ENCODE measurements around the gene KCNJ6. TPM values are rescaled to one million over a fixed set of nuclear protein-coding genes. Genes with fewer than 3 reads are reported as not detected.

KCNJ6 gene
- total RNA-seq, 1 donor from 2014 or later: 0.75 TPM

DNA sequence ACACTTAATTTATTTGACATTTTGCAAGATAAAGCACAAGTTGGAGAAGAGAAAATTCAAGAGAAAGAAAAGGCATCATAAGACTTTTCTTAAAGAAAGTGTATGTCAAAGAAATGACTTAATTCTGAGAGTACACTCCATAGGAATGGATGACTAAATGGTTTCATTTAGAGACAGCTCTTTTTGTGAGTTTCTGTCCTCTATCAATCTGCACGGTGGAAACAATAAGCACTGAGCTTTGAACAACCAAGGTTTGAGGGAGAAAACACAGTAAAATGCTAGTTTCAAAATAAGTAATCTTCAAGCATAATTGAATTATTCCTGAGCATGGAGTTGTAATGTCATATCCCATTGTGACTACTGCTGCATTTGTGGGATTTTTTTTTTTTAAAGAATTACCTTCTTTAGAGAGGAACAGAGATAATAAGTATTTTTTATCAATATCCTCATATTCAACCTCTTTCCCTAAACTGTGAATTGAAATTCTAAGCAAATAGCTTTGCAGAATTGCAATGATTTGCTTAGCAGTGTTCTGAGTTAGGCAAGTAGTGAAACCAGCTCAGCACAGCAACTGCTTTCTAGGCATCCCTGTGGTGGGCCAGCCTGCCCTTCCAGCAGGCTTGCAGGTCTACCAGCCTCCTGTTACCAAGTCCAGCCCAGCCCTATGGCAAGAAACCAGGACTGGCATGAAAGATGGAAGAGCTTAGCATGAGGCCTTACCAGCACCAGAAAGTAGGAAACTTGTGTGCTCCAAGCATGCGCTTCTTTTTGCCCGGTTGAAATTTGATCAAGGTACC is 38.2 kb downstream of the KCNJ6 start:
- Mint-ChIP-seq H3K27ac (ENCODE audit: unreplicated experiment) (peak overlapping the region; percentile 81), H3K9me3 (no peaks in the 10 kb centered on the region), H3K36me3 (ENCODE audit: low read depth) (no peaks in the 10 kb centered on the region), H3K27me3 (ENCODE audit: low read depth) (no peaks in the 10 kb centered on the region), H3K4me1 (no peaks in the 10 kb centered on the region), H3K4me3 (no peak overlapping the region)
- DNase-seq (ENCODE audit: low read depth, low spot score): no peak
- TF ChIP-seq, protein P1, sequence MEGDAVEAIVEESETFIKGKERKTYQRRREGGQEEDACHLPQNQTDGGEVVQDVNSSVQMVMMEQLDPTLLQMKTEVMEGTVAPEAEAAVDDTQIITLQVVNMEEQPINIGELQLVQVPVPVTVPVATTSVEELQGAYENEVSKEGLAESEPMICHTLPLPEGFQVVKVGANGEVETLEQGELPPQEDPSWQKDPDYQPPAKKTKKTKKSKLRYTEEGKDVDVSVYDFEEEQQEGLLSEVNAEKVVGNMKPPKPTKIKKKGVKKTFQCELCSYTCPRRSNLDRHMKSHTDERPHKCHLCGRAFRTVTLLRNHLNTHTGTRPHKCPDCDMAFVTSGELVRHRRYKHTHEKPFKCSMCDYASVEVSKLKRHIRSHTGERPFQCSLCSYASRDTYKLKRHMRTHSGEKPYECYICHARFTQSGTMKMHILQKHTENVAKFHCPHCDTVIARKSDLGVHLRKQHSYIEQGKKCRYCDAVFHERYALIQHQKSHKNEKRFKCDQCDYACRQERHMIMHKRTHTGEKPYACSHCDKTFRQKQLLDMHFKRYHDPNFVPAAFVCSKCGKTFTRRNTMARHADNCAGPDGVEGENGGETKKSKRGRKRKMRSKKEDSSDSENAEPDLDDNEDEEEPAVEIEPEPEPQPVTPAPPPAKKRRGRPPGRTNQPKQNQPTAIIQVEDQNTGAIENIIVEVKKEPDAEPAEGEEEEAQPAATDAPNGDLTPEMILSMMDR (conservative IDR thresholded peaks at IDR 0.05): no peak

DNA sequence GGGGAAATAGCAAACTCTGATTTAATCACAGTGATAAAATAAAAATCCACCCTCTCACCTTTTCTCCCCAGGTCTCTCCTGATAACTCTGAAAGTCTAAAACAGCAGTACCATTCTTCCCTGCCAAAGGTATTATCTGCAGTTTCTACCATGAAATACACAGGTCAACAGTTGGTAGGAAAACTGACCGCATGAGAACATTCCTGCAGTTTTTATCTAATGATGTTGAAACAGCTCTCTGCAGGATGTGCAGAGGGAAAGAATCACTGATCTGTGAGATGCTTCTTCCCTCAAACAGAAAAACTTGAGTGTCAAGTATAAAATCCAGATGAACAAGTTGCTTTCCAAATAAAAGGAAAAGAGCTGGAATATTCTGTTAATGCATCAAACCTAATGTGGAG is 39.1 kb downstream of the KCNJ6 start:
- H3K4me3 Mint-ChIP-seq: no peak overlapping the region
- no peaks in the 10 kb centered on the region for H3K27me3 Mint-ChIP-seq (ENCODE audit: low read depth)
- no peak for DNase-seq (ENCODE audit: low read depth, low spot score)
- no peaks in the 10 kb centered on the region for H3K9me3 Mint-ChIP-seq
- no peaks in the 10 kb centered on the region for H3K36me3 Mint-ChIP-seq (ENCODE audit: low read depth)
- TF ChIP-seq, protein P1 (conservative IDR thresholded peaks at IDR 0.05): no peak
- H3K27ac Mint-ChIP-seq (ENCODE audit: unreplicated experiment): no peak overlapping the region
- H3K4me1 Mint-ChIP-seq: no peaks in the 10 kb centered on the region

DNA sequence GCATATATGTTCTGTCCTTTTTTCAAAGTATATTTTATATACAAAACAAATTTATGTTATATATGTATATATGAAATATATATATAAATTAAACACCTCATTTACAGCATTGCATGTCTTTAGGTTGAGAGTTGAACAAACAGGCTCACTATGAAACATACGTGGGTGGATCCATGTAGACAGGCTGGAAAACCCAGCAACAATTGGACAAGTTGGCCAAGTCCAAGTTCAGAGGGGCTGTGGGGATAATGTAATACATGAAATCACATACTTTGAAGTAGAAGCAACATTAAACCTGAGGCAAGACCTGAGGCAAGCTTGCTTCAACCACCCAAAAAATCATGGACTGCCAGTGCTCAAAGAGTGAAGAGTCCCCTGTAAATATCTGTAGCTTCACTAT is 39.7 kb downstream of the KCNJ6 start:
- Mint-ChIP-seq H3K27me3 (ENCODE audit: low read depth) (no peaks in the 10 kb centered on the region), H3K27ac (ENCODE audit: unreplicated experiment) (no peak overlapping the region), H3K36me3 (ENCODE audit: low read depth) (no peaks in the 10 kb centered on the region), H3K4me1 (no peaks in the 10 kb centered on the region), H3K9me3 (no peaks in the 10 kb centered on the region), H3K4me3 (no peak overlapping the region)
- TF ChIP-seq, protein P1 (conservative IDR thresholded peaks at IDR 0.05): no peak
- DNase-seq (ENCODE audit: low read depth, low spot score): no peak

DNA sequence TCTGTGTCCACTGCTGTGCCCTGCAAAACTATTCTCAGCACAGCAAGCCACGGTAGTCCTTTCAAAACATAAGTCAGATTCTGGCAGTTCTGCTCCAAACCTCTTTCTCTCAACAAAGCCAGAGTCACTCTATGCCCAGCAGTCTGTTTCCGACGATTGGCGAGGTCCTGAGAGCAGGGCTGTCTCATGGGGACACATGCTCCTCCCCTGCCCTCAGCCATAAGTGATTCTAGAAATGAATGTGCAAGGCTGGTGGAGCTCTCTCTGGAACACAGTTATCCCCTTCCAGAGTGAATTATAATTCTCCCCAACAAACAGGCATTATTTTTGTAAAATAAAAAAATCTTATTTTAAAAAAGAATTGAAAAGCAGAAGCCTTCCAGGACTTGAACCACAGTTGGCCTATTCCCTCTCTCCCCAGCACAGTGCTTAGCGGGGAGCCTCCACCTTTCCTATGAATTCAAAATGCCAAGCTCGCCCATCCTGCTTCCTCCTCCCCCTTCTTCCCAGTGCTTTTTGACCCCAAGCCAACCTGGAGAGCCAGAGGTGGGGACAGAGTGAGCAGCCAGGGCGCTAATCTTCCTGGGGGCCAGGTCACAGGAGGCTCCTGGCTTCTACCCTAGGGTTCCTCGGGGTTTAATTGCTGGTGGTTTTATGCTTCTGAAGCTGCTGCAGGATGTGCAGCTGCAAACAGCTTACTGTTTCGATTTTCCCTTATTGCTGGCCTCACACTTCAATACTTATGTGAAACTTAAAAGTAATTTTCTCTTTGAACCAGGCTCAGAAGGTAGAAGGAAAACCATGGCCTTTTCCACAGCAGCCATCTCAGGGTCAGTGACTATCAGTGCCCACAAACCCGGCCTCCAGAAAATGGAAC is 41.1 kb downstream of the KCNJ6 start:
- Mint-ChIP-seq H3K36me3 (ENCODE audit: low read depth) (no peaks in the 10 kb centered on the region), H3K4me3 (no peak overlapping the region), H3K9me3 (no peaks in the 10 kb centered on the region), H3K4me1 (no peaks in the 10 kb centered on the region), H3K27ac (ENCODE audit: unreplicated experiment) (no peak overlapping the region), H3K27me3 (ENCODE audit: low read depth) (no peaks in the 10 kb centered on the region)
- no peak for DNase-seq (ENCODE audit: low read depth, low spot score)
- TF ChIP-seq, protein P1 (conservative IDR thresholded peaks at IDR 0.05): no peak

DNA sequence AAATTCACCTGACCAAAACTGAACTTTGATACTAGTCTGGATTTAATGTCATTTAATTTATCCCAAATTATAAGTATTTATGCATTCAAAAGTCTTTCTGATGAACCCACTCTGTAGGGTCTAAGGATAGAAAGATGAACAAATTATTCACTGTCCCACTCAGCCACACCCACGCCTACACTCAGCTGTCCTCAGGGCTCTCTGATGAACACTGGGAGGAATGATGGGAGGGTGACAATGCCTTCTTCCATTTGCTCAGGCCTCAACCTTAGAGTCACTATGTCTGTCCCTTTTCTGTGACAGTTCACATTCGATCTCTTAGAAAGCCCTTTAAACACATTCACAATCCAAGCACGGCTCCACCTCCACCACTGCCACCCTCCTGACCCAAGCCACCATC is 41.8 kb downstream of the KCNJ6 start:
- DNase-seq (ENCODE audit: low read depth, low spot score): no peak
- no peak overlapping the region for H3K27ac Mint-ChIP-seq (ENCODE audit: unreplicated experiment)

More for the DNA sequence above, 41.8 kb downstream of the KCNJ6 start:
- Mint-ChIP-seq H3K4me3 (no peak overlapping the region), H3K36me3 (ENCODE audit: low read depth) (no peaks in the 10 kb centered on the region), H3K4me1 (no peaks in the 10 kb centered on the region), H3K9me3 (no peaks in the 10 kb centered on the region), H3K27me3 (ENCODE audit: low read depth) (no peaks in the 10 kb centered on the region)
- TF ChIP-seq, protein P1 (conservative IDR thresholded peaks at IDR 0.05): no peak

All from neural crest cell (in vitro differentiated cells).